ENCODE results near the gene PML.
"Not testable (repeated sequence)": the region's sequence is repeated elsewhere in the genome, so short reads cannot be mapped to it uniquely, and the experiment has no call there.

PML gene

DNA sequence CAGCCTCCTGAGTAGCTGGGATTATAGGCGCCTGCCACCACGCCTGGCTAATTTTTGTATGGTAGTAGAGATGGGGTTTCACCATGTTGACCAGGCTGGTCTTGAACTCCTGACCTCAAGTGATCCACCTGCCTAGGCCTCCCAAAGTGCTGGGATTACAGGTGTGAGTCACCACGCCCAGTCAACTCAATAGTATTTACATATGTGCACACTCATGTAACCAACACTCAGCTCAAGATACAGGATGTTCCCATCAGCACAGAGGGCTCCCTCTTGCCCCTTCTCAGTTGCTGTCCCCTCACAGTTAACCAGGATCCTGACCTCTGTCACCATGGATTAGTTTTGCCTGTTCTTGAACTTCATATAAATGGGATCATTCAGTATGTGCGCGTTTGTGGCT, 61.8 kb downstream of the PML start:
- DNase-seq (ENCODE audit: low spot score); FAIRE-seq: not testable (repeated sequence)

DNA sequence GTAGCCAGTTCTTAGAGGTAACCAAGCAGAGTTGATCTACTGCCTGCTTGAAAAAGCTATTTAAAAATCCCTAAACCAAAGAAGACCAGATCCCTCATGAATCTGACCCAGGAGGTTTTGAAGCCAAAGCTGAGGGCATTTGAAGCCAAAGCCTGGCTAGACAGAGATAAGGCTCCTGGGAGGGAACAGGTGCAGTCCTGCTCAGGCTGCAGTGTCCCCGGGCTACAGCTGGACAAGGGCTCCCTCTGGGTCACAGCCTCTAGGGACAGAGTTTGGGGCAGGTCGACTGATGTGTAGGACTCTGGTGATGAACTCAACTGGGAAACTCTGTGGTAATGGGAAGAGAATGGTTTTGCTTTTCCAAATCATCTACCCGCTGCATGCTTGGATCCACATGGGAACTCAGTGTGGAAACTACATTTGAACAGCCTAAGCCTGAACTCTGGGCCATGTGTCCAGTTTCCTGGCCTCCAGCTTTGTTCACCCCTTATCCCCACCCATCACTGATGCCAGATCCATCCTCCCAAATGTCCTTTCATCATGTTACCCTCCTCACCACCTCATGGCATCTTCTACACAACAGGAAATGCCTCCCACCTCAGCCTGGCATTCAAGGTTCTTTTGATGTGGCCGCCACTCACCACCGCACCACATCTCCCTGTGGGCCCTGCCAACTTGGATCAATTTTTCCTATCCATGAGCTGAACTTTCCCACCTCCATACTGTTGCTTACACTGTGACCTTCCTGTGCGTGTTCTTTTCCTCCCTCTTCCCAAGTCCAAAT, 64.7 kb downstream of the PML start:
- not testable (repeated sequence) for DNase-seq (ENCODE audit: low spot score); FAIRE-seq

DNA sequence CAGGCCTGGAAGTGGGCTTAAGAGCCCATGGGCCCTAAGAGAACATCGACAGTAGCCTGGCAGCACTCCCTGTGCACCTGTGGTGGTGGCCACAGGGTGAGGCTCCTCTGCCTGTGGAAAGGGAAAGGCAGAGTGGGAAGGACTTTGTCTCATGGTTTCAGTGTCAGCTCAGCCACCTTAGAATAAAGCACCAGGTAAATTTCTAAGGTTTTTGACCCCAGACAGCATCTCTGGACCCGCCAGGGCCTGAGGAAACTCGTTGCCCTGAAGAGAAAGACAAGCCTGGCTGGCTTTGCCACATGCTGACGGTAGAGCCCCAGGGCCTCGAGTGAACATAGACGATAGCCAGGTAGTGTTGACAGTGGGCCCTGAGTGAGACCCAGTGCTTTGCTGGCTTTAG, 65.7 kb downstream of the PML start:
- DNase-seq (ENCODE audit: low spot score) = no peak
- no peak for FAIRE-seq

DNA sequence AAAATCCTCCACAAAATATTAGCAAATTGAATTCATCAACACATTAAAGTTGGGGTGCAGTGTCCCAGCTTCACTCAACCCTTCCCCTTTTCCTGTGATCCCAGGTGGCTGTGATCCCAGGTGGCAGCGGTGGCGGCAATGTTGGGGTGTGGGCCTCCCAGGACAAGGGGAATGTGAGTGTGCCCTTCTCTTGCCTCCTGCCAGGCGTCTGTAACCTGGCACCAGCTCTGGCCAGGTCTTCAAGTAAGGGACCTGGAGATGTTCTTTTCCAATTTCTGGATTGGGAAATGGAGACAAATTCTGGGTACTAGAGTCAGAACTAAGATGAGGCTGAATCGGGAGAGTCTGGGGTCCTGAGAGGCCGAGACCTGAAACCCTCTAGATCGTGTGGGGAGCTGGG, 67.7 kb downstream of the PML start:
- no peak for FAIRE-seq
- DNase-seq (ENCODE audit: low spot score) = no peak

GRCh38 chr15:74062671-74063070, 68.2 kb downstream of the PML start:
- no peak for FAIRE-seq

DNA sequence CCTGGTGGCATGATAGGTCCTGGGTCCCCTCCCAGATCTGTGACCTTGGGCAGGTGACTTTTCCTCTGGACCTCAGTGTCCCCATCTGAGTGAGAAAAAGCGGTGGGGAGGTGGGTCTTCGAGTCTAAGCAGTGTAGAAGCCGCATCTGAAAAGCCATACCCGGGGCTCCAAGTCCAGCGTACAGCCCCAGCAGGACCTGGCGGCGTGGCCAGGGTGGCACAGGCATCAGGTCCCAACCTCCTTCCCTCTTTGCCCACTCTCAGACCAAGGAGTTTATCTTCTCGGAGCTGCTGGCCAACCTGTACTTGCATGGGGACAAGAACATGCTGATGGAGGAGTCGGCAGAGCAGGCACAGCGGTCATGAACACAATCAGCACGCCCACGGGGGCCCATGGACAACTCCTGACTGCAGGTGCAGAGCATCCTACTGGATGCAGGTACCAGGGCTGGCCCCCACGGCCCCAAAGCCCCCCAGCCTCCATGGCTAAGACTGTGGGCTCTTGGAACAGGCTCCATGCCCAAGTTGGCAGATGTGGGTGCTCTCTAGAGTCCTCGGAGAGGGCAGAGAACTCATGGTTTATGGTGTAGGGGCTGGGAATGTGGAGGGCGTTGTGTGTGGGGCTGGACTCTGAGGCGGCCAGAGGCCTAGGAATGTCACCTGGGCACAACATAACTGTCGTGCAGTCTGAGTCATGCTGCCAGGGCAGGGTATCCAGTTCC, 69.1 kb downstream of the PML start:
- FAIRE-seq; DNase-seq (ENCODE audit: low spot score): not testable (repeated sequence)

More at GRCh38 chr15:74062671-74063070, 68.2 kb downstream of the PML start:
- DNase-seq (ENCODE audit: low spot score) = no peak

DNA sequence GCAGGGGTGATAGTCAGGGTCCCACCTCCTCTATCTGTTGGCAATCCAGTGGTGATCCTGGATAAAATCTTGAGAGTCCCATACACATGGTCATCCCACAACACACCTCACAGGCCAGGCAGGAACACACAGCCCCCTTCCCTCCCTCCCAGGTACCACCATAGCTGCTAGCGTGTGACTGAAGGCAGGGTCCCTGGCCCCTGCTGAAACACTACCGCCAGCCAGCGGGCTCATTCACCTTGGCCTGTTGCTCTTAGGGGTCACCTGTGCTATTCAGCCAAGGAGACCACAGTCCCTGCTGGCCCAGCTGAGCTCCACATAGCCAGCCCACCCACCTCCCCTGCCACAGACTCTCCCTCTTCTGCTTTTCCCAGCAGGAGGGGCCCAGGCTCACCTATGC, 69.7 kb downstream of the PML start:
- not testable (repeated sequence) for DNase-seq (ENCODE audit: low spot score); FAIRE-seq

DNA sequence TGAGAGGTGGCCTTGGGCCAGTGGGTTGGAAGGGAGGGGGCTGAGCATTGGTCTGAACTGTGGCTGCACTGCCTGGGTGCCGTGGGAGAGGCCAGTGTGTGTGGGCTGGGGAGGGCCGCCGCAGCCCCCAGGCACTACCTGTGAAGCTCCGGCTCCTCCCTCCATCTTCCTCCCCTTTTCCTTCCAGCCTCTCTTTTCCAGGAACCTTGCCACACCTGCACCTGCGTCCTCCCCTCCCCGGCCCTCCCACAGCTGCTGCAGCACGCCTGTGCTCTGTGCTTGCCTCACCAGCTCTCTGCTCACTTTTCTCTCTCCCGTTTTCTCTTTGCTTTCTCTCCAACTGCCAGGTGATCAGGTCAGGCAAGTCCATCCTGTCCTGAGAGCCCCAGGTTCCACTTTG, 70.3 kb downstream of the PML start:
- not testable (repeated sequence) for DNase-seq (ENCODE audit: low spot score); FAIRE-seq

DNA sequence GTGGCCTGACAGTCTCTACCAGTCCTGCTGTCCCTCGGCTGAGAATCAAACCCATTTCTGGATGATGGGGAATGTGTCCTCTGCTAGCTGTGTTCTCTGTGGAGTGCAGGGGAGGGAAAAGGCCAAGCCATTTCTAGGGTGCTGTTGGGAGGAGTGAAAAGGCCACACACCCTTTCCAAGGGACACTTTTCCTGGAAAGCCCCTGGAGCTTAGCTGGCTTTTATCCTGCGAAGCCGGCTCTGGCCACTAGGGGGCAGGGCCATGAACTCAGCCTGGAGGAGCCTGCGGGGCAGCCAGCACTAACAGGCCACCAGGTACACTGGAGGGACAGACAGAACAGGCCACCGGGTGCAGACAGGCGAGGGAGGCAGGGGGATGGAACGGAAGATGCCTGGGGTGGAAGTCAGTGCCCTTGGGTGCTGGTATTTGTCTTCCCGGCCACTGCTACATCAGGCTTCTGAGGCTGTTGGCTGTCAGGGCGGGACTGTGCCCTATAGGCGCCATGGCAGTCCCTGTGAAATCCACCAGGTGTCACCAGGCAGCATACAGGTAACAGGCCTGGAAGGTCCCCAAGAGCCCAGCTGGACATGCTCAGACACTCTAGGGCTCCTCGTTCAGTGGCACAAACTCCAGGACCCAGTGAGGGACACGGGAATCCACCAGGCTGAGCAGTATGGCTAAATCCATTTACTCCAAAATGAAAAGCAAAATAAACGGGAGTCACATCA, 71.3 kb downstream of the PML start:
- not testable (repeated sequence) for FAIRE-seq; DNase-seq (ENCODE audit: low spot score)

GRCh38 chr15:74071645-74072044, 77.1 kb downstream of the PML start:
- not testable (repeated sequence) for DNase-seq (ENCODE audit: low spot score)

GRCh38 chr15:74072132-74072531, 77.6 kb downstream of the PML start:
- DNase-seq (ENCODE audit: low spot score); FAIRE-seq: not testable (repeated sequence)

More at GRCh38 chr15:74071645-74072044, 77.1 kb downstream of the PML start:
- FAIRE-seq = not testable (repeated sequence)

- not testable (repeated sequence) for DNase-seq (ENCODE audit: low spot score); FAIRE-seq
Observed at GRCh38 chr15:74072614-74073337, 78.3 kb downstream of the PML start.

DNA sequence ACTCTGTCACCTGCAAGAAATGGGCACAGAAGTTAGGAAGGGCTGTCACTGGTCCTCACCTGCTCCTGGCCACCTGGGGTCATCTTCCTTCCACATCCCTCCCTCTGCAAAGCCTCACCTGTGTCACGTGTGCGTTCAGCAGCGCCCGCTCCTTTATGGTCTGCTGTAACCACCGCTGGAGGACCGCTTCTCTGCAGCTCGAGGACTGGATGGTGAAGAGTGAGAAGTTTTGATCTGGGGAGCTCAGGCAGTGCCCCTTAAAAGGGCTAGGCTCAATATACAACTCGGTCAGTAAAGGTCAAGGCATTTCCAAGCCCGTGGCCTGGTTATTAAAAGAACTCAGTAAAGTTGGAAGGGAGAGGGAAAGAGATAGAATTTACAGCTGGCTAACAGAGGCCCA, 81.3 kb downstream of the PML start:
- FAIRE-seq; DNase-seq (ENCODE audit: low spot score): not testable (repeated sequence)

- not testable (repeated sequence) for FAIRE-seq; DNase-seq (ENCODE audit: low spot score)
Observed at GRCh38 chr15:74082450-74082849, 87.9 kb downstream of the PML start, which contains the start of gene GOLGA6A. GOLGA6A (minus strand) TSS chr15:74082550; CDS start chr15:74082509, 41 bp downstream.

- FAIRE-seq; DNase-seq (ENCODE audit: low spot score): not testable (repeated sequence)
Observed at GRCh38 chr15:74094567-74094966, 100.1 kb downstream of the PML start.

DNA sequence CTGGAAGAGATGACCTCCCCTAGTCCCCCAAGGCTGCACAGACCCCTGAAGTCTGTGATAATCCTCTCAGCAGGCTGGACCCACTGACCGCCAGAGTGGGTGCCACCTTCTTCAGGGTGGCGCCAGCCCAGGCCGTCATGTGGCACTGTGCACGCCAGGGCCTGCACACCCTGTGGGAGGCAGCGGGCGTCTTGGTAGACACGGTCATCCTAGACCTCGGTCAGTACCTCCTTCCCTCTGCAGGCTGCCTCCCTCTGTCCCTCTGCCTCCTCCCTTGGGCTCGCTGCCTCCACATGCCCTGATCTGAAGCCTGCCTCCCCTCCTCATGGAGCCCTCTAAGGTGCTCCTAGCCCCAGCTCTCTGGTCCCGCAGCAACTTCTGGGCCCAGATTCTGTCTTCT, 101.1 kb downstream of the PML start:
- not testable (repeated sequence) for FAIRE-seq; DNase-seq (ENCODE audit: low spot score)

DNA sequence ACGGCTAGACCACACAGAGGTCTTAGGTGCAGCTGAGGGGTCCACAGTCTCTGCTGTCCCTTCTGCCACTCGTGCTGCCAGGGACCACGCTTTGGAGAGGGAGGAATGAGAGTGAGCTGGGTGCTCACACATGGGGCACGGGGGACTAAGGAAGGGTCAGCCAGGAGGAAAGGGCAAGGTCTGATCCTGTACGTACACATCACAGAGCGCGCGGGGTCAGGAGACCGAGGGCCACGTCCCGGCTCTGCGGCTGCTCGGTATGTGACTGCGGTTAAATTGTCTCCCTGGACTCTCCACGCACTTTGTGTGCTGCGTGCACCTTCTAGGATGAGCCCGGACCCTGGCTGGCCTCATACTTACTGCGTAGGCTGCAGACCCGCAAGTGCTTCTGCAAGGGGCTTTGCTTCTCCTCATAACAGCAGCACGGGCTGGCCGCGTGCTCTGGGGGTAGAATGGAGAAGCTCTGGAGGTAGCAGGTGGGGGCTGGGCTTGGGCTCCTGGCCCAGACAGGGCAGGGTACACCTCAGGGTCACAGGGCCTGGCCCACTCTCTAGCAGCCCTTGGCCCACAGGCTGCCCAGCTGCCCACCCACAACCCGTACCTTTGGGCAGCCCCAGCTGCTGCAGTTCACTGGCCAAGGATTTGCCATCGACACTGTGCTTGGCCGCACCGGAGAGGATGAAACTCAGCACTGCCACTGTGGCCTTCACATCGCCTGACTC, 102.4 kb downstream of the PML start:
- FAIRE-seq = not testable (repeated sequence)

More for the DNA sequence above, 102.4 kb downstream of the PML start:
- DNase-seq (ENCODE audit: low spot score) = not testable (repeated sequence)

Data from RCC 7860 (cell line).